ENCODE data around the gene TMEM165. TPM values are rescaled to one million over a fixed set of nuclear protein-coding genes. Genes with fewer than 3 reads are reported as not detected.

Gene TMEM165
- total RNA-seq, 3 donors from 2014 or later (not counting 1 experiment from before 2014, with no cell fraction given): 86.9 to 113 (median 102) TPM

DNA sequence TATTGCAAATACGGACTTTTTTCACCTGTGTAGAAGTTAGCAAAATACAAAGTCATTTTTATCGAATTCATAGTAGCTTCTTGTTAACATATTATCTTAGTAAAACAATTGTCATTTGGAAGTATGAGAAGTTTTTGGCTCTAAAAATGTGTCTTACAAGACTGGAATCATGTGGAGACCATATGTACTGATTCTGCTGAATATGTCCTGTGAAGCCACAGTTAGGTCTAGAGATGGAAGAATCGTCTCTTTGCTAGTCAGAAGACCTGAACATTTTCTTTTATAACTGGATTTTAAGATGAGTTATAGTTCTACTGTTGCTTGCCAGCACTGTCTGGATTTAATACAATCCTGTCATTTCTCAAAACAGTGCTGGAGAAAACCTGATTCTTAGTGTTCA, 29.0 kb downstream of the TMEM165 start:
- Mint-ChIP-seq H3K27ac (peak overlapping the region; percentile 18 to 21), H3K4me1 (peaks cover 6 to 19% of the 10 kb centered on the region in 2 donors), H3K36me3 (no peaks in the 10 kb centered on the region)

GRCh38 chr4:55431710-55432336, 36.1 kb downstream of the TMEM165 start:
- TF ChIP-seq, protein P1, sequence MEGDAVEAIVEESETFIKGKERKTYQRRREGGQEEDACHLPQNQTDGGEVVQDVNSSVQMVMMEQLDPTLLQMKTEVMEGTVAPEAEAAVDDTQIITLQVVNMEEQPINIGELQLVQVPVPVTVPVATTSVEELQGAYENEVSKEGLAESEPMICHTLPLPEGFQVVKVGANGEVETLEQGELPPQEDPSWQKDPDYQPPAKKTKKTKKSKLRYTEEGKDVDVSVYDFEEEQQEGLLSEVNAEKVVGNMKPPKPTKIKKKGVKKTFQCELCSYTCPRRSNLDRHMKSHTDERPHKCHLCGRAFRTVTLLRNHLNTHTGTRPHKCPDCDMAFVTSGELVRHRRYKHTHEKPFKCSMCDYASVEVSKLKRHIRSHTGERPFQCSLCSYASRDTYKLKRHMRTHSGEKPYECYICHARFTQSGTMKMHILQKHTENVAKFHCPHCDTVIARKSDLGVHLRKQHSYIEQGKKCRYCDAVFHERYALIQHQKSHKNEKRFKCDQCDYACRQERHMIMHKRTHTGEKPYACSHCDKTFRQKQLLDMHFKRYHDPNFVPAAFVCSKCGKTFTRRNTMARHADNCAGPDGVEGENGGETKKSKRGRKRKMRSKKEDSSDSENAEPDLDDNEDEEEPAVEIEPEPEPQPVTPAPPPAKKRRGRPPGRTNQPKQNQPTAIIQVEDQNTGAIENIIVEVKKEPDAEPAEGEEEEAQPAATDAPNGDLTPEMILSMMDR (IDR thresholded peaks at IDR 0.05): no peak
- 82% methylated on average over 6 of the region's 6 CpGs for WGBS (ENCODE audit: insufficient coverage)
- no peaks in the 10 kb centered on the region for H3K36me3 Mint-ChIP-seq

More for the DNA sequence above, 29.0 kb downstream of the TMEM165 start:
- Histone ChIP-seq H3K4me1 (ENCODE audit: control insufficient read depth, insufficient read depth, low read length) (no peaks in the 10 kb centered on the region), H3K4me3 (ENCODE audit: low read length) (no peak overlapping the region), H3K27ac (ENCODE audit: low read length) (no peak overlapping the region), H3K36me3 (ENCODE audit: control insufficient read depth, insufficient read depth, low read length) (peaks cover 74% of the 10 kb centered on the region), H3K9me3 (ENCODE audit: control insufficient read depth, insufficient read depth, low read length) (no peaks in the 10 kb centered on the region), H3K27me3 (ENCODE audit: control insufficient read depth, insufficient read depth, low read length) (no peaks in the 10 kb centered on the region)
- DNase-seq (no peak), ATAC-seq (no peak)
- Mint-ChIP-seq H3K4me3 (no peak overlapping the region), H3K9me3 (no peaks in the 10 kb centered on the region), H3K27me3 (ENCODE audit: low read depth in 2 of 2) (no peaks in the 10 kb centered on the region)
- intact Hi-C loops (cut with micrococcal nuclease): no loop called here
- TF ChIP-seq, protein P1 (IDR thresholded peaks at IDR 0.05): no peak
- 90% methylated on average over 1 of the region's 3 CpGs for WGBS (ENCODE audit: insufficient coverage)

GRCh38 chr4:55435141-55435841, 39.5 kb downstream of the TMEM165 start:
- Mint-ChIP-seq H3K4me3 (no peak overlapping the region), H3K27me3 (ENCODE audit: low read depth in 2 of 2) (no peaks in the 10 kb centered on the region), H3K36me3 (no peaks in the 10 kb centered on the region), H3K4me1 (peaks cover 9 to 14% of the 10 kb centered on the region in 2 donors), H3K27ac (peak overlapping the region; percentile 17 to 52), H3K9me3 (no peaks in the 10 kb centered on the region)
- TF ChIP-seq, protein P1 (IDR thresholded peaks at IDR 0.05): no peak
- no peak overlapping the region for H3K27ac ChIP-seq (ENCODE audit: low read length)
- H3K36me3 ChIP-seq (ENCODE audit: control insufficient read depth, insufficient read depth, low read length): peaks cover 46% of the 10 kb centered on the region
- no peaks in the 10 kb centered on the region for H3K9me3 ChIP-seq (ENCODE audit: control insufficient read depth, insufficient read depth, low read length)
- no peaks in the 10 kb centered on the region for H3K27me3 ChIP-seq (ENCODE audit: control insufficient read depth, insufficient read depth, low read length)
- DNase-seq (peak in 1 of 2 donors; percentile 28), ATAC-seq (peak; percentile 46 to 64 (median 47))
- no peak overlapping the region for H3K4me3 ChIP-seq (ENCODE audit: low read length)
- 0% methylated on average over 3 of the region's 3 CpGs for WGBS (ENCODE audit: insufficient coverage)
- no peaks in the 10 kb centered on the region for H3K4me1 ChIP-seq (ENCODE audit: control insufficient read depth, insufficient read depth, low read length)
- intact Hi-C loops (cut with micrococcal nuclease): no loop called here

More at GRCh38 chr4:55431710-55432336, 36.1 kb downstream of the TMEM165 start:
- Mint-ChIP-seq H3K4me1 (peaks cover 9 to 10% of the 10 kb centered on the region in 2 donors), H3K4me3 (no peak overlapping the region), H3K27me3 (ENCODE audit: low read depth in 2 of 2) (no peaks in the 10 kb centered on the region), H3K9me3 (no peaks in the 10 kb centered on the region), H3K27ac (peak overlapping the region in 1 of 2 donors; percentile 27)
- Histone ChIP-seq H3K27me3 (ENCODE audit: control insufficient read depth, insufficient read depth, low read length) (no peaks in the 10 kb centered on the region), H3K4me3 (ENCODE audit: low read length) (no peak overlapping the region), H3K36me3 (ENCODE audit: control insufficient read depth, insufficient read depth, low read length) (peaks cover 55% of the 10 kb centered on the region), H3K27ac (ENCODE audit: low read length) (no peak overlapping the region), H3K4me1 (ENCODE audit: control insufficient read depth, insufficient read depth, low read length) (no peaks in the 10 kb centered on the region), H3K9me3 (ENCODE audit: control insufficient read depth, insufficient read depth, low read length) (no peaks in the 10 kb centered on the region)
- ATAC-seq: no peak
- intact Hi-C loops (cut with micrococcal nuclease): no loop called here
- no peak for DNase-seq

Measured in natural killer cell (primary cell).